Bladder microvascular endothelial cell (primary cell): ENCODE measurements around the gene DMWD. TPM values are rescaled to one million over a fixed set of nuclear protein-coding genes. Genes with fewer than 3 reads are reported as not detected.

Experiments
- total RNA-seq: library from RNA; depleted of rRNA; stranded (reverse); fragments of >200 nt; gene quantifications from 2 replicates; pipeline ENCODE4 v1.2.3, GENCODE V29; 2014

DMWD gene, protein sequence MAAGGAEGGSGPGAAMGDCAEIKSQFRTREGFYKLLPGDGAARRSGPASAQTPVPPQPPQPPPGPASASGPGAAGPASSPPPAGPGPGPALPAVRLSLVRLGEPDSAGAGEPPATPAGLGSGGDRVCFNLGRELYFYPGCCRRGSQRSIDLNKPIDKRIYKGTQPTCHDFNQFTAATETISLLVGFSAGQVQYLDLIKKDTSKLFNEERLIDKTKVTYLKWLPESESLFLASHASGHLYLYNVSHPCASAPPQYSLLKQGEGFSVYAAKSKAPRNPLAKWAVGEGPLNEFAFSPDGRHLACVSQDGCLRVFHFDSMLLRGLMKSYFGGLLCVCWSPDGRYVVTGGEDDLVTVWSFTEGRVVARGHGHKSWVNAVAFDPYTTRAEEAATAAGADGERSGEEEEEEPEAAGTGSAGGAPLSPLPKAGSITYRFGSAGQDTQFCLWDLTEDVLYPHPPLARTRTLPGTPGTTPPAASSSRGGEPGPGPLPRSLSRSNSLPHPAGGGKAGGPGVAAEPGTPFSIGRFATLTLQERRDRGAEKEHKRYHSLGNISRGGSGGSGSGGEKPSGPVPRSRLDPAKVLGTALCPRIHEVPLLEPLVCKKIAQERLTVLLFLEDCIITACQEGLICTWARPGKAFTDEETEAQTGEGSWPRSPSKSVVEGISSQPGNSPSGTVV
- 16.4 and 40.8 TPM in 2 replicates for total RNA-seq

GRCh38 chr19:45792470-45793177 lies at the start of gene DMWD:
Gene DMWD, minus strand, starts transcription at chr19:45792845. Its CDS starts 89 bp downstream, at chr19:45792756.

GRCh38 chr19:45814851-45815480 lies 22.3 kb upstream of the DMWD start, which contains the start of gene RSPH6A:
Gene RSPH6A, minus strand, starts transcription at chr19:45815308. Its CDS starts 132 bp downstream, at chr19:45815176.

GRCh38 chr19:45782162-45782691 lies 10.4 kb downstream of the DMWD start, which contains the start of gene DMPK:
Gene DMPK, minus strand, starts transcription at chr19:45782490. Its CDS starts 138 bp downstream, at chr19:45782352.

DNA sequence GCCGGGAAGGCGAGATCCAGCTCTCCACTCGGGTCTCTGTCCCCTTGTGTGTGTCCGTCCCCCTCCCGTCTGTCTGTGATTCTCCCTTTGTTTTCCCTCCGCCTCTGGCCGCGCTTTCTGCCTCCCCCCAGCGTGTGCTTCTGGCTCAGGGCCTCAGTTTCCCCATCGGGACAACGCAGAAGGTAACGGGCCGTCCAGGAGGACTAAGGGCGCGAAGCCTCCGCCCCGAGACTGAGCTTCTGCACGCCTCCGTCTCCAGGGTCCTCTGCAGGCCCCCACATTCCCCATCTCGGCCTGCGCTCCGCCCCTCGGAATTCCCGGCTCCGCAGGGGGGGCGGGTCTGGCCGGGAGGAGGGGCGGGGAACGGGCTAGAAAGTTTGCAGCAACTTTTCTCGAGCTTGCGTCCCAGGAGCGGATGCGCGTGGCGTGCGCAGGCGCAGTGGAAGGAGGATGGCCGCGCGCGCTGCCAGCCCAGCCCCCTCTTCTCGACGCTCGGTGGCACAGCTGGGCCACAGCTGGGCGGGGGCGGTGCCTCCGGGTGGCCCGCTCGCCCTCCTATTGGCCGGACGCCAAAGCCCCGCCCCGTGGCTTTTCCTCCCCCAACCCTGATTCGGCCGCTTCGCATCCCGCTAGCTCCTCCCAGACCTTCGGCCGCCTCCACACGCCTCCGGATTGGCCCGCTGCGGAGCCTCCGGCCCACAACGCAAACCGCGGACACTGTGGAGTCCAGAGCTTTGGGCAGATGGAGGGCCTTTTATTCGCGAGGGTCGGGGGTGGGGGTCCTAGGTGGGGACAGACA lies 23.5 kb downstream of the DMWD start, which contains the start of gene SIX5:
Gene SIX5 (minus strand): TSS at position 269 of the 799 bp plus-strand sequence. CDS start 408 bp downstream, outside the sequence.

DNA sequence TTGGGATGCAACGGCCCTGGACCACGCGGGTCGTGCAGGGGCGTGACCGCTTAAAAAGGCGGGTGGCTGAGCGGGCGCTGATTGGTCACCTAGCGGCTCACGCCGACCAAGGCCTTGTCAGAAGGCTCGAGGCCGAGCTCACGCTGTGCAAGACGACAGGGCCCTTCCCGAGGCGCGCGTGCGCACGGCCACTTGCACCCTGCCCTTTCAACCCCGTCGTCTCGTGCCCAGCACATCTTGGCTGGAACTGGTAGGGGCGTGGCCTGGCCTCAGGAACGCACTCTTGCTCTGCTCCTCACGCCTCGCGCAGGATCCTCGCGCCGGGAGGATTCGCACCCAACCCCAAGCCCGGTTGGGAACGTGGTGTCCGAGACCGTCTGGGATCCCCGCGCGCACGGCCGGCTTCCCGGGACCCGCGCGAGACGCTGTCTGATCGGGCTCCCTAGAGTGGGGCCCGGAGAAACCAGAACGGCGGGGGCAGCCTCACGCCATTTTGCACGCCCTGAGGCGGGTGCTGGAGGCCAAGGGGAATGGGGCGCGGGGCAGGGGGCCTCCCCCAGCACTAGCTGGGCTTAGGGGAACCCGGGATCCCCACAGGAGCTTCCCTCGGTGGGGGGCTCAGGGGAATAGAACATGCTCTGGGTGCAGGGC lies 59.4 kb downstream of the DMWD start, which contains the start of gene MEIOSIN:
Gene MEIOSIN (plus strand): TSS at position 280 of the 651 bp plus-strand sequence. CDS start 1,938 bp downstream, outside the sequence.

Other genes with a start within 250 kb of the DMWD start
- gene OPA3, start 208.0 kb downstream of the DMWD start, total RNA-seq = 4.7 and 6.3 TPM in 2 replicates
- 2.3 and 4.1 TPM in 2 replicates for gene GPR4, start 190.6 kb downstream of the DMWD start, total RNA-seq
- gene EML2, start 153.4 kb downstream of the DMWD start, total RNA-seq = 16.2 and 23.0 TPM in 2 replicates
- not detected in 2 replicates for gene GIPR, start 124.6 kb downstream of the DMWD start, total RNA-seq
- 398 and 604 TPM in 2 replicates for gene SNRPD2, start 100.9 kb downstream of the DMWD start, total RNA-seq
- 5.0 and 5.5 TPM in 2 replicates for gene QPCTL, start 100.2 kb downstream of the DMWD start, total RNA-seq
- 3.4 and 6.9 TPM in 2 replicates for gene FBXO46, start 61.9 kb downstream of the DMWD start, total RNA-seq
- not detected in 2 replicates for gene MEIOSIN, start 59.4 kb downstream of the DMWD start, total RNA-seq
- 3.4 and 6.5 TPM in 2 replicates for gene SIX5, start 23.6 kb downstream of the DMWD start, total RNA-seq
- gene DMPK, start 10.4 kb downstream of the DMWD start, total RNA-seq = 7.9 and 25.9 TPM in 2 replicates
- 0.13 and 0.16 TPM in 2 replicates for gene RSPH6A, start 22.5 kb upstream of the DMWD start, total RNA-seq
- 27.4 and 63.5 TPM in 2 replicates for gene SYMPK, start 70.3 kb upstream of the DMWD start, total RNA-seq
- 0.13 TPM in 1 of 2 replicates, not detected in the other for gene FOXA3, start 71.5 kb upstream of the DMWD start, total RNA-seq
- gene IRF2BP1, start 93.3 kb upstream of the DMWD start, total RNA-seq = 14.1 and 20.5 TPM in 2 replicates
- gene MYPOP, start 109.8 kb upstream of the DMWD start, total RNA-seq = 0.49 and 1.1 TPM in 2 replicates
- not detected in 2 replicates for gene NANOS2, start 121.9 kb upstream of the DMWD start, total RNA-seq
- 4.7 and 12.7 TPM in 2 replicates for gene NOVA2, start 181.0 kb upstream of the DMWD start, total RNA-seq
- gene CCDC61, start 202.6 kb upstream of the DMWD start, total RNA-seq = 7.1 and 8.2 TPM in 2 replicates
- gene PGLYRP1, start 230.2 kb upstream of the DMWD start, total RNA-seq = not detected in 2 replicates
- gene IGFL4, start 248.2 kb upstream of the DMWD start, total RNA-seq = not detected in 2 replicates